Duodenal mucosa (tissue), 2 donors: ENCODE data around the gene RALA.
A peak's percentile ranks its signal among the peaks of the same experiment; 100 is the strongest.

Experiments used
- H3K27ac ChIP-seq: one replicate; pipeline ENCODE4 v1.7.0; 2013; ENCODE audit warnings: low read depth, low read length
- H3K27me3 ChIP-seq, 2 donors: one replicate each; pipeline ENCODE4 v1.7.0; 2013; ENCODE audit warnings: low read length in 2 of 2, control low read depth in 1 of 2; ENCODE audit not compliant: insufficient read depth in 2 of 2, control insufficient read depth in 1 of 2
- H3K36me3 ChIP-seq, 2 donors: one replicate each; pipeline ENCODE4 v1.7.0; 2013; ENCODE audit warnings: low read length in 2 of 2, control low read depth in 1 of 2; ENCODE audit not compliant: insufficient read depth in 2 of 2, control insufficient read depth in 1 of 2
- H3K4me1 ChIP-seq, 2 donors: one replicate each; pipeline ENCODE4 v1.7.0; 2013; ENCODE audit warnings: low read length in 2 of 2, control low read depth in 1 of 2; ENCODE audit not compliant: insufficient read depth in 2 of 2, control insufficient read depth in 1 of 2
- H3K4me3 ChIP-seq, 2 donors: one replicate each; pipeline ENCODE4 v1.7.0; 2013; ENCODE audit warnings: low read length in 2 of 2, low read depth in 1 of 2
- H3K9ac ChIP-seq, 2 donors: one replicate each; pipeline ENCODE4 v1.7.0; 2013; ENCODE audit warnings: low read length in 2 of 2, low read depth in 1 of 2
- H3K9me3 ChIP-seq, 2 donors: one replicate each; pipeline ENCODE4 v1.7.0; 2013; ENCODE audit warnings: low read length in 2 of 2, control low read depth in 1 of 2; ENCODE audit not compliant: control insufficient read depth in 1 of 2

Gene RALA

DNA sequence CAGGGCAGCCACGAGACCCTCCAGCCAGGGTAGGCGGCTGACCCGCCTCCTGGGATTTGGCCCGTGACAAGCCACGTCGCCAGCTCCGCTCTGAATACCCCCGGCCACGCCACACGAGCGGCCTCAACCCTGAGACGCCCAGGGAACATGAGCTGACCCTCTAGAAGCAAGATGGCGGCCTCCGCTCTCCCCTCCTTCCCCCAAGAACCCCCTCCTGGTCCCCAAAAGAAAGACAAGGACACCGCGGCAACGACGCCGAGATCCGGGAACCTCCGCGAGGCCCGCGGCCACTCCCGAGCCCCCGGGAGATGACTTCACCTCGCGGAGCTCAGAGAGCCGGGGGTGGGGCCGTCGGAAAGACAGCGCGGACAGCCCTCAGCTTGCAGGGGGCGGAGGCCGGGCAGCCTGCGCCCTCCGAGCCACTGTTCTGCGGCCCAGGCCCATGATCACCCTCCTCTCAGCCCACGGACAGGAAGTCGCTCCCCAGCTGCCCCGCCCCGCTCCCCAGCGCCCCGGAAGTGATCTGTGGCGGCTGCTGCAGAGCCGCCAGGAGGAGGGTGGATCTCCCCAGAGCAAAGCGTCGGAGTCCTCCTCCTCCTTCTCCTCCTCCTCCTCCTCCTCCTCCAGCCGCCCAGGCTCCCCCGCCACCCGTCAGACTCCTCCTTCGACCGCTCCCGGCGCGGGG, at the start of gene RALA:
Gene RALA (plus strand): TSS at position 526 of the 685 bp plus-strand sequence. CDS start 63,096 bp downstream, outside the sequence.
- Histone ChIP-seq H3K9ac (peak within 1 kb of the TSS; percentile 80 to 93), H3K27ac (peak within 1 kb of the TSS; percentile 81), H3K9me3 (no peaks in the 10 kb centered on the region), H3K4me3 (peak within 1 kb of the TSS; percentile 89 to 90), H3K4me1 (peaks cover 30 to 41% of the 10 kb centered on the region in 2 donors), H3K27me3 (no peaks in the 10 kb centered on the region), H3K36me3 (no peaks in the 10 kb centered on the region)

GRCh38 chr7:39574673-39575349, 48.6 kb upstream of the RALA start:
- Histone ChIP-seq H3K9ac (no peak overlapping the region), H3K36me3 (peaks cover 3 to 23% of the 10 kb centered on the region in 2 donors), H3K27ac (no peak overlapping the region), H3K9me3 (no peaks in the 10 kb centered on the region), H3K4me1 (no peaks in the 10 kb centered on the region), H3K27me3 (no peaks in the 10 kb centered on the region), H3K4me3 (no peak overlapping the region)

GRCh38 chr7:39577229-39577874, 46.0 kb upstream of the RALA start:
- Histone ChIP-seq H3K4me1 (peaks cover 0 to 4% of the 10 kb centered on the region in 2 donors), H3K9me3 (no peaks in the 10 kb centered on the region), H3K36me3 (peaks cover 3 to 12% of the 10 kb centered on the region in 2 donors), H3K4me3 (no peak overlapping the region), H3K9ac (no peak overlapping the region), H3K27me3 (no peaks in the 10 kb centered on the region), H3K27ac (no peak overlapping the region)

DNA sequence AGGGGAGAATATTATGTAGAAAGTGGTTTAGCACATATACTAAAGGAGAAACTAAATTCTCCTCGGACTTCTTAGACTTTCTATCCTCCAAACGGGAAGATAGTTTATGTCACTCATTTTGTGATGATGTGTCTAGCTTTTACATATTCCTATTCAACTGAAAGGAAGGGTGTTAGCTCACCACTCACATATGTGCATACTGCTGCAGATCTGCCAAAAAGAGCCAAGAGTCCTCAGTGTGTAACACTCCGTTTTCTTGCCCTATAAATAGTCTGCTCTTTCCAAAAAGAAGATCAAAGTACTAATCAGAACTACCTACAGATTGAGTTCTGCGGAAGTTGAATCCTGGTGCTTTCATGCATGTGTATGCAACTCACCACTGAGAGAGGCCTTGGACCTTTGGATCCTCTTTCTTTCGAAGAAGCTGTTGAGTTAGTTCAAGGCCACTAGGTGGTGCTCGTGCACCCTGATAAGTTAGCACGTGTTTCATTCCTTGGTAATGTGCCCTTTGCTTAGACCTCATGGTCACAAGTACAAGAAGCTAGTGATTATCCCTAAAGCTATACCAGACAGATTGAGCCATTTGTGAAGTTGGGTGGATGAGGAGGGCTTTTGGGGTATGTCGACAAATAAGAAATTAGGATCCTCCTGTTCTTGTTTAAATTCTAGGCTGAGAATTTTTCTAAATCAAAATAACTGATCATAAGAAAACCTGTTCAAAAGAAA, 43.1 kb upstream of the RALA start:
- Histone ChIP-seq H3K4me1 (peaks cover 0 to 4% of the 10 kb centered on the region in 2 donors), H3K9me3 (no peaks in the 10 kb centered on the region), H3K27me3 (no peaks in the 10 kb centered on the region), H3K9ac (no peak overlapping the region), H3K27ac (no peak overlapping the region), H3K36me3 (peaks cover 0 to 7% of the 10 kb centered on the region in 2 donors), H3K4me3 (no peak overlapping the region)

DNA sequence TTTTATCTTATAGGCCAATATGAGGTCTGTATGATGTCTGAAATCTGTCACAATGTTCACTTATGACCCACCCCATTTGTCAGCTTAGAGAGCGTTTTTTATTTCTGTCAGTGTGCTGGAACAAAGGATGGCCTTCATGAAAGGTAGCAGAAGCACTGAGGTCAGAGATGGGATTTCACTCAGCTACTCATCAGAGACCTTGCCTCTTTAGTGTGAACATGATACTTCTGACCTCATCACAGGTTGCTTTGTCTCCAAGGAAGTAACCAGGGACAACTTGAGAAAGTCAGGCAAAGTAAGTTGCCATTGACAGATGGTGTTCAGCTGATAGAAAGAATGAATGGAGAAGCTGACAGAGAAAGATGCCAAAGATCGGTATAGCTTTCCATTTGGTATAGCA, 40.8 kb upstream of the RALA start:
- peaks cover 0 to 4% of the 10 kb centered on the region in 2 donors for H3K4me1 ChIP-seq
- peaks cover 0 to 5% of the 10 kb centered on the region in 2 donors for H3K36me3 ChIP-seq
- H3K9me3 ChIP-seq: no peaks in the 10 kb centered on the region
- H3K27ac ChIP-seq: no peak overlapping the region
- H3K27me3 ChIP-seq: no peaks in the 10 kb centered on the region
- H3K9ac ChIP-seq: no peak overlapping the region
- no peak overlapping the region for H3K4me3 ChIP-seq

GRCh38 chr7:39583539-39583938, 39.8 kb upstream of the RALA start:
- H3K4me3 ChIP-seq: no peak overlapping the region
- peaks cover 0 to 1% of the 10 kb centered on the region in 2 donors for H3K36me3 ChIP-seq
- H3K4me1 ChIP-seq: peaks cover 0 to 4% of the 10 kb centered on the region in 2 donors
- no peaks in the 10 kb centered on the region for H3K9me3 ChIP-seq
- H3K27ac ChIP-seq: no peak overlapping the region
- H3K27me3 ChIP-seq: no peaks in the 10 kb centered on the region
- no peak overlapping the region for H3K9ac ChIP-seq

- H3K9me3 ChIP-seq: no peaks in the 10 kb centered on the region
These were observed 36.0 kb upstream of the RALA start for GRCh38 chr7:39587393-39587792.

DNA sequence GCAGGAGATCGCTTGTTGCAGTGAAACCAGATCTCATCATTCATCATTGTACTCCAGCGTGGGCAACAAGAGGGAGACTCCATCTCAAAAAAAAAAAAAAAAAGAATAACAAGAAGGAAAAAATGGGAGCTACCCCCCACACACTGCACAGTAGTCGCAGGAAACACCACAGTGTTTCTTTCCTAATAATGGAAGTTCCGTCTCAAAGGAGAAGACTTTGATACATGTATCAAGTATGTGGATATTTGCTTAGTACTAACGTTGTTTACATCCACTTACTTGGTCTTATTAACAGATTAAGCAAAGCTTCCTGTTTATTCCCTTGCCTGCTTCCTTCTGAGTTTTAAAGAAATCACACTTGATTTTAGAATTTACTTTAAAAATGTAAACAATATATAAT, 35.0 kb upstream of the RALA start:
- H3K9ac ChIP-seq: no peak overlapping the region
- H3K27me3 ChIP-seq: no peaks in the 10 kb centered on the region
- H3K4me1 ChIP-seq: peaks cover 3 to 5% of the 10 kb centered on the region in 2 donors
- no peaks in the 10 kb centered on the region for H3K9me3 ChIP-seq
- no peak overlapping the region for H3K27ac ChIP-seq
- H3K4me3 ChIP-seq: no peak overlapping the region
- no peaks in the 10 kb centered on the region for H3K36me3 ChIP-seq

More at GRCh38 chr7:39587393-39587792, 36.0 kb upstream of the RALA start:
- no peaks in the 10 kb centered on the region for H3K27me3 ChIP-seq
- no peak overlapping the region for H3K4me3 ChIP-seq
- H3K27ac ChIP-seq: no peak overlapping the region
- H3K36me3 ChIP-seq: no peaks in the 10 kb centered on the region
- no peak overlapping the region for H3K9ac ChIP-seq
- peaks cover 3 to 5% of the 10 kb centered on the region in 2 donors for H3K4me1 ChIP-seq

DNA sequence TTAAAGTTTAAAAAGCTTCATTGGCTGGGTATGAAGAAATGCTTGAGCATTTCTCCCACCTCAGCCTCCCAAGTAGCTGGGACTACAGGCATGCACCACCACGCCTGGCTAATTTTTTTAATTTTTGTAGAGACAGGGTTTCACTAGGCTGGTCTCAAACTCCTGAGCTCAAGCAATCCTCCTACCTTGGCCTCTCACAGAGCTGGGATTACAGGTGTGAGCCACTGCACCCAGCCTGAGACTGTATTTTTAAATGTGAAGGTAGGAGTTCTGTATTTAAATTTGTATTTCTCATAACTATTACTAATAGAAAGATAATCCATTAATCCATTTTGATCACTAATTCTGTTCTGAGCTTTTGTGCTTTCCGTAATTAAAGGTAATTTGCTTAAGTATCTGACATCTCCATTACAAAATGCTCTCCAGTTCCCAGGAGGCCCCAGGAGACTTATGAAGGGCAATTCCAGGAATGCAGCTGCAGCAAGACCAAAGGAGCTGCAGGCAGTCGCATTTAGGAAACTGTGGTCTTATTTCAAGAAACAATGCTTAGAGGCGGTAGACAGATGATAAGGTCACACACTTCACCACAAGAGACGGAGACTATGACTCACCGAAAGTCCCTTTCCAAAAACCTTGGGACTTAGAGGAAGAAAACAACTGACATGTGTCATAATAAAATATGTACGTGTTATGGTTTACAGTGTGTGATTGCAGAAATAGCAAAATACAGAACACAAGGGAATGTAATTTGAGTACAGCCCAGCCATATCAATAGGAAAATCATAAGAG, 33.9 kb upstream of the RALA start:
- no peaks in the 10 kb centered on the region for H3K9me3 ChIP-seq
- H3K4me1 ChIP-seq: peaks cover 3 to 5% of the 10 kb centered on the region in 2 donors
- H3K27ac ChIP-seq: no peak overlapping the region
- H3K9ac ChIP-seq: no peak overlapping the region
- no peak overlapping the region for H3K4me3 ChIP-seq
- H3K36me3 ChIP-seq: no peaks in the 10 kb centered on the region
- no peaks in the 10 kb centered on the region for H3K27me3 ChIP-seq
